Glutamatergic neuron (in vitro differentiated cells): Measurements from ENCODE around the gene UQCRH. TPM values are rescaled to one million over a fixed set of nuclear protein-coding genes. Genes with fewer than 3 reads are reported as not detected.
"Not testable (repeated sequence)": the region's sequence is repeated elsewhere in the genome, so short reads cannot be mapped to it uniquely, and the experiment has no call there.

ENCODE experiments used
- DNase-seq: peaks from one replicate; pipeline ENCODE4 v3.0.0; 2022
- H3K27ac Mint-ChIP-seq: one replicate; pipeline ENCODE4 v1.8.0; 2020; ENCODE audit warnings: mild to moderate bottlenecking, mixed read lengths, inconsistent platforms; ENCODE audit not compliant: unreplicated experiment
- H3K27me3 Mint-ChIP-seq: one replicate; pipeline ENCODE4 v1.8.0; 2020; ENCODE audit warnings: mild to moderate bottlenecking, moderate library complexity, mixed read lengths, inconsistent platforms; ENCODE audit not compliant: unreplicated experiment
- H3K36me3 Mint-ChIP-seq: one replicate; pipeline ENCODE4 v1.8.0; 2020; ENCODE audit warnings: mild to moderate bottlenecking, mixed read lengths, inconsistent platforms; ENCODE audit not compliant: unreplicated experiment
- H3K4me1 Mint-ChIP-seq: one replicate; pipeline ENCODE4 v1.8.0; 2020; ENCODE audit warnings: mild to moderate bottlenecking, low read depth, mixed read lengths, inconsistent platforms; ENCODE audit not compliant: unreplicated experiment
- H3K4me3 Mint-ChIP-seq: one replicate; pipeline ENCODE4 v1.8.0; 2020; ENCODE audit warnings: mild to moderate bottlenecking, mixed read lengths, inconsistent platforms; ENCODE audit not compliant: unreplicated experiment
- H3K9me3 Mint-ChIP-seq: one replicate; pipeline ENCODE4 v1.8.0; 2020; ENCODE audit warnings: mild to moderate bottlenecking, moderate library complexity, mixed read lengths, inconsistent platforms; ENCODE audit not compliant: unreplicated experiment
- total RNA-seq: library from RNA; stranded (reverse); fragmentation: NEBNext Ultra II Directional; extraction: Animal tissue kit (Norgen Biotek cat#: 25700); gene quantifications from one replicate; pipeline ENCODE4 v1.2.1, GENCODE V29; 2021; ENCODE audit not compliant: unreplicated experiment
- TF ChIP-seq, protein P1 (sequence below): fragments of 200-600 bp; sonication (generic); IDR thresholded peaks from one replicate; pipeline ENCODE4 v1.5.0; 2021; ENCODE audit not compliant: partially characterized antibody, unreplicated experiment

Gene UQCRH
- total RNA-seq, 1 donor from 2014 or later: 271 TPM

DNA sequence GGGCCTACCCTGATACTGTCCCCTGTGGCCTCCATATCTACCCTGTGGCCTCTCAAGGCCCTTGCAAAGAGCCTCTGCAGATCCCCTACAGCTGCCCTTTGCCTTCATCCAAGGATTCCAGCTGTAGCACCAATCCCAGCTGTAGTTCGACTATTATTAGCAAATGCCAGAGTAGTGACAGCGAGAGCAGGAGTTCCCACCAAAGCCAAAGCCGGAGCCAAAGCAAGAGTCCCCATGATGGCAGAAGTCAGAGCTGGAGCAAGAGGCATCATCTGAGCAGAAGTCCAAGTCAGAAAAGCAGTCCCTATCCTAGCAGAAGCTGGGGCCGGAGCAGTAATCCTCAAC is 39.8 kb downstream of the UQCRH start:
- TF ChIP-seq, protein P1, sequence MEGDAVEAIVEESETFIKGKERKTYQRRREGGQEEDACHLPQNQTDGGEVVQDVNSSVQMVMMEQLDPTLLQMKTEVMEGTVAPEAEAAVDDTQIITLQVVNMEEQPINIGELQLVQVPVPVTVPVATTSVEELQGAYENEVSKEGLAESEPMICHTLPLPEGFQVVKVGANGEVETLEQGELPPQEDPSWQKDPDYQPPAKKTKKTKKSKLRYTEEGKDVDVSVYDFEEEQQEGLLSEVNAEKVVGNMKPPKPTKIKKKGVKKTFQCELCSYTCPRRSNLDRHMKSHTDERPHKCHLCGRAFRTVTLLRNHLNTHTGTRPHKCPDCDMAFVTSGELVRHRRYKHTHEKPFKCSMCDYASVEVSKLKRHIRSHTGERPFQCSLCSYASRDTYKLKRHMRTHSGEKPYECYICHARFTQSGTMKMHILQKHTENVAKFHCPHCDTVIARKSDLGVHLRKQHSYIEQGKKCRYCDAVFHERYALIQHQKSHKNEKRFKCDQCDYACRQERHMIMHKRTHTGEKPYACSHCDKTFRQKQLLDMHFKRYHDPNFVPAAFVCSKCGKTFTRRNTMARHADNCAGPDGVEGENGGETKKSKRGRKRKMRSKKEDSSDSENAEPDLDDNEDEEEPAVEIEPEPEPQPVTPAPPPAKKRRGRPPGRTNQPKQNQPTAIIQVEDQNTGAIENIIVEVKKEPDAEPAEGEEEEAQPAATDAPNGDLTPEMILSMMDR: no peak
- no peak overlapping the region for H3K4me3 Mint-ChIP-seq
- no peak for DNase-seq
- peaks cover 14% of the 10 kb centered on the region for H3K4me1 Mint-ChIP-seq
- H3K27ac Mint-ChIP-seq: no peak overlapping the region
- H3K9me3 Mint-ChIP-seq: peaks cover 9% of the 10 kb centered on the region
- no peaks in the 10 kb centered on the region for H3K36me3 Mint-ChIP-seq
- H3K27me3 Mint-ChIP-seq: peaks cover 13% of the 10 kb centered on the region

DNA sequence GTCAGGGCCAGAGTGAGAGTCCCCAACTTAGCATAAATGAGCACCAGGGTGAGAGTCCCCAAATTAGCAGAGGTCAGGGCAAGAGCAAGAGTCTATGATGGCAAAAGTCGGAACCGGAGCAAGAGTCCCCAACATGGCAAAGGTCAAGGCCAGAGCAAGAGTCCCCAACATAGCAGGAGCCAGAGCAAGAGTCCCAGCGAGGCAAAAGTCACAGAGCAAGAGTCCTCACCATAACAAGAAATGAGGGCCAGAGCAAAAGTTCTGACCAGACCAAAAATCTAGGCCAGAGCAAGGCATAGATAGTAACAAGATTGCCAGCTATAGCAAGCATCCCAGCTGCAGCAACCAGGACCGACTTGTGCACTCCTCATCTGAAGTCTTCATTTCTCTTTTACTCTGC is 40.2 kb downstream of the UQCRH start:
- Mint-ChIP-seq H3K27me3 (peaks cover 13% of the 10 kb centered on the region), H3K4me3 (no peak overlapping the region), H3K27ac (no peak overlapping the region), H3K9me3 (peaks cover 9% of the 10 kb centered on the region), H3K36me3 (no peaks in the 10 kb centered on the region), H3K4me1 (peaks cover 14% of the 10 kb centered on the region)
- TF ChIP-seq, protein P1: no peak
- no peak for DNase-seq

DNA sequence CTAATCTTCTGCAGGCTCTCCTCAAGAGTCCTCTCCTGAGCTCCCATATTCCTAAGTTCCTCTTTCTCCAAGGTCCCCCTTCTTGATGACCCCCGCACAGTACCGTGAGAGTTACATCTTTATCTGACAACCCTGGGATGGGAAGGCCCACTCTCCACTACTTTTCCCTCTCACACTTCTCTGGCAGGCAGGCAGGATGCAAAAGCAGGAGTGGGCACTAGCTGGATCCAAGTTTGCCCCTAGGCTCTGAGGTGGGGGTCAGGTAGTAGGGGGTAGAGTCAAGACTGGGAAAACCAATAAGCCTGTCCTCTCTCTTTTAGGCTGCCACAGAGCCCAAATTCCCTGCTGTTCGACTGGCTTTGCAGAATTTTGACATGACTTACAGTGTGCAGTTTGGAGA is 41.0 kb downstream of the UQCRH start:
- H3K9me3 Mint-ChIP-seq: peaks cover 9% of the 10 kb centered on the region
- no peak overlapping the region for H3K4me3 Mint-ChIP-seq
- H3K4me1 Mint-ChIP-seq: peaks cover 13% of the 10 kb centered on the region
- no peaks in the 10 kb centered on the region for H3K36me3 Mint-ChIP-seq
- DNase-seq: no peak
- peaks cover 12% of the 10 kb centered on the region for H3K27me3 Mint-ChIP-seq
- TF ChIP-seq, protein P1: no peak
- no peak overlapping the region for H3K27ac Mint-ChIP-seq

DNA sequence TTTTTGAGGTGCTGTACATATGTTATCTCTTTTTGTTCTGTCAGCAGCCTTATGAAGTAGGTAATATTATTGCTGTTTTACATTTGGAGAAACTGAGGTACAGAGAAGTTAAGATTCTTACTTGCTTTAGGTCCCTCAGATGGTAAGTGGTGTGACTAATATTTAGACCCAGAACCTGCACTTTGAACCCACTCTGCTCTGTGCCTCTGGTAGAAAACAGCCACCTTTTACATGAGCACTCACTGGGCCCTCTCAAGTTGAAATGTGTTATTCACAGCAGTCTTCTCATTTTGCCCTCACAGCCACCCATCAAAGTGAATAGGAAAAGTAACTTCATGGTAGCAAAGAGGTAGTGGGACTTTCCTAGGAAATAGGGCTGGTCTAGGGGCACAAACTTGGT is 41.8 kb downstream of the UQCRH start:
- peaks cover 10% of the 10 kb centered on the region for H3K4me1 Mint-ChIP-seq
- peaks cover 8% of the 10 kb centered on the region for H3K9me3 Mint-ChIP-seq
- TF ChIP-seq, protein P1: no peak
- no peak for DNase-seq
- no peaks in the 10 kb centered on the region for H3K36me3 Mint-ChIP-seq
- no peak overlapping the region for H3K27ac Mint-ChIP-seq
- H3K4me3 Mint-ChIP-seq: no peak overlapping the region
- peaks cover 9% of the 10 kb centered on the region for H3K27me3 Mint-ChIP-seq

DNA sequence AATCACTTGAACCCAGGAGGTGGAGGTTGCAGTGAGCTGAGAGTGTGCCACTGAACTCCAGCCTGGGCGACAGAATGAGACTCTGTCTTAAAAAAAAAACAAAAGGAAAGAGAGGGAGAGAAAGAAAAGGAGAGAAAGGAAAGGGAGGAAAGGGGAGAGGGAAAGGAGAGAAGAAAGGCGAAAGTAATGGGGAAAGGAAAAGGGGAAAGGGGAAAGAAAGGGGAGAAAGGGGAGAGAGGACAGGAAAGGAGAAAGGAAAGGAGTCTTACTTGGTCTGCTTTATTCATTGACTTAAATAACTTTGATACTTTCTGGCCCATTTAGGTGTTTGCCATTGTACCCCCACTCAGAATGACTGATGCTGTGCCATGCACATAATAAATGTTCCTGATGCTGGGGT is 48.9 kb downstream of the UQCRH start:
- H3K9me3 Mint-ChIP-seq: no peaks in the 10 kb centered on the region
- TF ChIP-seq, protein P1: no peak
- no peaks in the 10 kb centered on the region for H3K4me1 Mint-ChIP-seq
- H3K27me3 Mint-ChIP-seq: no peaks in the 10 kb centered on the region
- no peak for DNase-seq
- no peak overlapping the region for H3K27ac Mint-ChIP-seq
- H3K36me3 Mint-ChIP-seq: no peaks in the 10 kb centered on the region
- H3K4me3 Mint-ChIP-seq: no peak overlapping the region

DNA sequence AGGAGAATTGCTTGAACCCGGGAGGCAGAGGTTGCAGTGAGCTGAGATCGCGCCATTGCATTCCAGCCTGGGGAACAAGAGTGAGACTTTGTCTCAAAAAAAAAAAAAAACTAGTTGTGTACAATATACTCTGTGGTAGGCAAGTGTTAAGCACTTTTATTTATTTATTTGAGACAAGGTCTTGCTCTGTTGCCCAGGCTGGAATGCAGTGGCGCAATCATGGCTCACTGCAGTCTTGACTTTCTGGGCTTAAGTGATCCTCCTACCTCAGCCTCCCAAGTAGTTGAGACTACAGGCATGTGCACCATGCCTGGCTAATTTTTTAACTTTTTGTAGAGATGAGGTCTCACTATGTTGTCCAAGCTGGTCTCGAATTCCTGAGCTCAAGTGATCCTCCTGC is 52.4 kb downstream of the UQCRH start:
- H3K27ac Mint-ChIP-seq, DNase-seq, H3K4me3 Mint-ChIP-seq, H3K4me1 Mint-ChIP-seq, H3K9me3 Mint-ChIP-seq, H3K27me3 Mint-ChIP-seq, H3K36me3 Mint-ChIP-seq: not testable (repeated sequence)
